ENCODE data around the gene ZDHHC16.

Gene ZDHHC16

DNA sequence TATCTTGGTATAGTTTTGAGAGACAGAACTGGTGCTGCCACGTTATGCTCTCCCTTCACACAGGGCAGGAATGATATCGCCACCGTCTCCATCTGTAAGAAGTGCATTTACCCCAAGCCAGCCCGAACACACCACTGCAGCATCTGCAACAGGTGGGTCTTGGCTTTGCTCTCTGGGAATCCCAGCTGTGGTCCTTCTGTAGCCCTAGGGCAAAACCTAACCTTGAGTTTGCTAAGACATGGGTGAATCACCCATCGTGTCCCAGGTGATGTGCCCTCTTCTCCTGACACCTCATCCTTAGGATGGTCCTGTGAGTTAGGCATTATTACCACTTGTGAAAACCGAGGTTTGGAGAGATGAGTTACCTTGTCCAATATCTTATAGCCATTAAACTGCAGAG lies 6.4 kb downstream of the ZDHHC16 start:
- Histone ChIP-seq H3K27me3 (replicated peaks; ENCODE audit: insufficient read depth, low read length) (no peaks in the 10 kb centered on the region), H3K79me2 (ENCODE audit: low read length) (peaks cover 53% of the 10 kb centered on the region), H4K20me1 (ENCODE audit: insufficient read depth, low read length) (no peaks in the 10 kb centered on the region), H3K9me2 (replicated peaks; ENCODE audit: insufficient read depth, low read length) (no peaks in the 10 kb centered on the region), H3K9ac (ENCODE audit: low read length) (no peak overlapping the region), H3K9me3 (replicated peaks; ENCODE audit: insufficient read depth, low read length) (no peaks in the 10 kb centered on the region), H3F3A (ENCODE audit: insufficient read depth, low read length) (no peaks in the 10 kb centered on the region), H2AFZ (ENCODE audit: low read length) (no peak overlapping the region), H3K4me1 (ENCODE audit: low read length) (no peaks in the 10 kb centered on the region), H3K4me2 (ENCODE audit: low read depth, low read length) (no peak overlapping the region), H3K36me3 (replicated peaks; ENCODE audit: insufficient read depth, low read length) (peaks cover 7% of the 10 kb centered on the region; the same call in 1 of the 2 replicates), H3K27ac (ENCODE audit: low read length) (no peak overlapping the region), H3K4me3 (ENCODE audit: low read length) (no peak overlapping the region)
- TF ChIP-seq, protein P1, sequence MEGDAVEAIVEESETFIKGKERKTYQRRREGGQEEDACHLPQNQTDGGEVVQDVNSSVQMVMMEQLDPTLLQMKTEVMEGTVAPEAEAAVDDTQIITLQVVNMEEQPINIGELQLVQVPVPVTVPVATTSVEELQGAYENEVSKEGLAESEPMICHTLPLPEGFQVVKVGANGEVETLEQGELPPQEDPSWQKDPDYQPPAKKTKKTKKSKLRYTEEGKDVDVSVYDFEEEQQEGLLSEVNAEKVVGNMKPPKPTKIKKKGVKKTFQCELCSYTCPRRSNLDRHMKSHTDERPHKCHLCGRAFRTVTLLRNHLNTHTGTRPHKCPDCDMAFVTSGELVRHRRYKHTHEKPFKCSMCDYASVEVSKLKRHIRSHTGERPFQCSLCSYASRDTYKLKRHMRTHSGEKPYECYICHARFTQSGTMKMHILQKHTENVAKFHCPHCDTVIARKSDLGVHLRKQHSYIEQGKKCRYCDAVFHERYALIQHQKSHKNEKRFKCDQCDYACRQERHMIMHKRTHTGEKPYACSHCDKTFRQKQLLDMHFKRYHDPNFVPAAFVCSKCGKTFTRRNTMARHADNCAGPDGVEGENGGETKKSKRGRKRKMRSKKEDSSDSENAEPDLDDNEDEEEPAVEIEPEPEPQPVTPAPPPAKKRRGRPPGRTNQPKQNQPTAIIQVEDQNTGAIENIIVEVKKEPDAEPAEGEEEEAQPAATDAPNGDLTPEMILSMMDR (IDR thresholded peaks at IDR 0.05; ENCODE audit: low read length), result no peak
- TF ChIP-seq EZH2 (optimal IDR thresholded peaks at IDR 0.05; ENCODE audit: low read depth, low read length), result no peak
- no peak for DNase-seq

DNA sequence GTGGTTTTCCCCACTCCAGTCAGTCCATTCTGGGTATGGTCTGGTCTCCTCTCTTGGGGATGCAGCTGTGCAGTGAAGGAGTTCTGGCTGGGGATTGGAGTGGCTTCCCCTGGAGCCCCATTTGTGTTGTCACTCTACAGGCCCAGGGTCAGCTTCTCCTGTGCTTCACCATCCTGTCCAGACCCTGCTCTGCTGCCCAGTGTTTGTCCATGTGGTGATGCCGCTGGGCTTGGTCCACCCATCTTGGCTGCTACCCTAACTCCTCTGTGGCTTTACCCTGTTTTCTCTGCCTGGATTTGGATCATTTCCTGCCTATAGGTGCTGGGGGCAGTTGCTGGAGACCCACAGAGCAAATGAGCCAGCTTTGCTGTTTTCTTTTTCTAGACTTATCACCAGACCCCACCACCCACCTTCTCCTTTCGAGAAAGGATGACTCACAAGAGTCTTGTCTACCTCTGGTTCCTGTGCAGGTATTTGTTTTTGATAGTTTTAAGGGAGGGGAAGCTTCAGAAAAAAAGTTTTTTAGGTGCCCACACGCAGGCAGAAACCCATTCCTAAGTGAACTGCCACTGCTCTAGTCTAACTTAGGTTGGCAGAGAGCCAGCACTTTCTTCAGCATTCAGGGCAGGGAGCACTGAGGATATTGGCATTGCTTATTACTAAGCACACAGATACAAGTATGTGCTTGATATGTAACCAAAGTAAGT lies 8.5 kb downstream of the ZDHHC16 start:
- no peaks in the 10 kb centered on the region for H3F3A ChIP-seq (ENCODE audit: insufficient read depth, low read length)
- no peak overlapping the region for H3K4me2 ChIP-seq (ENCODE audit: low read depth, low read length)
- no peak overlapping the region for H3K27ac ChIP-seq (ENCODE audit: low read length)
- no peak overlapping the region for H2AFZ ChIP-seq (ENCODE audit: low read length)
- H3K27me3 ChIP-seq (replicated peaks; ENCODE audit: insufficient read depth, low read length), result no peaks in the 10 kb centered on the region
- H3K9me2 ChIP-seq (replicated peaks; ENCODE audit: insufficient read depth, low read length), result no peaks in the 10 kb centered on the region
- H4K20me1 ChIP-seq (ENCODE audit: insufficient read depth, low read length), result no peaks in the 10 kb centered on the region
- no peaks in the 10 kb centered on the region for H3K9me3 ChIP-seq (replicated peaks; ENCODE audit: insufficient read depth, low read length)
- DNase-seq, result no peak
- no peak overlapping the region for H3K4me3 ChIP-seq (ENCODE audit: low read length)
- peaks cover 32% of the 10 kb centered on the region for H3K79me2 ChIP-seq (ENCODE audit: low read length)
- no peak for TF ChIP-seq EZH2phosphoT487 (IDR thresholded peaks at IDR 0.05; ENCODE audit: low read length)
- no peak for TF ChIP-seq EZH2 (optimal IDR thresholded peaks at IDR 0.05; ENCODE audit: low read depth, low read length)
- TF ChIP-seq, protein P1 (IDR thresholded peaks at IDR 0.05; ENCODE audit: low read length), result no peak
- peaks cover 13% of the 10 kb centered on the region; the same call in 1 of the 2 replicates for H3K36me3 ChIP-seq (replicated peaks; ENCODE audit: insufficient read depth, low read length)
- H3K4me1 ChIP-seq (ENCODE audit: low read length), result no peaks in the 10 kb centered on the region
- H3K9ac ChIP-seq (ENCODE audit: low read length), result no peak overlapping the region

DNA sequence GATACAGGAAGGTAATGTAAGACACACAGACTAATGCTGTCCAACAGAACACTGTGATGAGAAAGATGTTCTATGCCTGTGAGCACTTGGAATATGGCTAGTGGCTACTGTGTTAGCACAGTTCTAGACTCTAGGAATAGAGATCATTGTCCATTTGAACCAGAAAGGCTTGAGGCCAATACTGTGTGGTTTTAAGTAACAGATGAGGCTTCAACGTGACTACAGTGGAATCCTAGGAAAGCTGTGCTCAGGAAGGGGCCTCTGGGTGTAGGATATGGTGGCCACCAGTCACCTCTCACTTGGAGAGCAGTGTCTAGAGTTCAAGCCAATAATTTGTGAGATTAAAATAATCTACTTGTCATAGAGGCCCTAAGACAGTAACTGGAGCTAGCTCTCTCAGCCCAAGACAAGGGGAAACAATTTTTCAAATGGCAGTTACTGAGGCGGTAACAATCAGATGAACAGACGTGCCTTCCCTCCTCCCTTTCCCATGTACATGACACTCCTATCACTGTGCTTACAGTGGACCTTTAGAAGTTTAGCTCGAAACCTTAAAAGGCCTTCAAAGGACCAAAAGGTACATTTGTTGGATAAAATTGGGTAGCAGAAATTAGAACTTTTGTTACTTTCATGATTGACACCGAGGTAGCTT lies 10.2 kb downstream of the ZDHHC16 start:
- no peaks in the 10 kb centered on the region for H3K9me3 ChIP-seq (replicated peaks; ENCODE audit: insufficient read depth, low read length)
- no peak overlapping the region for H3K27ac ChIP-seq (ENCODE audit: low read length)
- no peak overlapping the region for H3K9ac ChIP-seq (ENCODE audit: low read length)
- no peak overlapping the region for H3K4me2 ChIP-seq (ENCODE audit: low read depth, low read length)
- no peaks in the 10 kb centered on the region for H3K9me2 ChIP-seq (replicated peaks; ENCODE audit: insufficient read depth, low read length)
- peaks cover 19% of the 10 kb centered on the region for H3K79me2 ChIP-seq (ENCODE audit: low read length)
- H3K4me3 ChIP-seq (ENCODE audit: low read length), result no peak overlapping the region
- no peaks in the 10 kb centered on the region for H4K20me1 ChIP-seq (ENCODE audit: insufficient read depth, low read length)
- peaks cover 21% of the 10 kb centered on the region for H3K36me3 ChIP-seq (replicated peaks; ENCODE audit: insufficient read depth, low read length)
- no peaks in the 10 kb centered on the region for H3K27me3 ChIP-seq (replicated peaks; ENCODE audit: insufficient read depth, low read length)
- no peaks in the 10 kb centered on the region for H3K4me1 ChIP-seq (ENCODE audit: low read length)
- H2AFZ ChIP-seq (ENCODE audit: low read length), result no peak overlapping the region
- H3F3A ChIP-seq (ENCODE audit: insufficient read depth, low read length), result no peaks in the 10 kb centered on the region
- DNase-seq, result no peak
- TF ChIP-seq, protein P1 (IDR thresholded peaks at IDR 0.05; ENCODE audit: low read length), result no peak

All from MM.1S (cell line).